ENCODE data around the gene PANK4.
"Not testable (repeated sequence)": the region's sequence is repeated elsewhere in the genome, so short reads cannot be mapped to it uniquely, and the experiment has no call there.

The PANK4 gene

GRCh38 chr1:2556678-2557481 lies 30.5 kb upstream of the PANK4 start:
- H3K4me3 ChIP-seq (ENCODE audit: low read depth, low read length), result peak overlapping the region; percentile 54
- no peak for TF ChIP-seq CTCF (IDR thresholded peaks at IDR 0.05; ENCODE audit: low read depth, low read length)

- peak; percentile 12; the same call in 1 of the 2 replicates for TF ChIP-seq CTCF (IDR thresholded peaks at IDR 0.05; ENCODE audit: low read depth, low read length)
- peak within 1 kb of the TSS; percentile 54 for H3K4me3 ChIP-seq (ENCODE audit: low read depth, low read length)
Observed at GRCh38 chr1:2556277-2556677, 29.9 kb upstream of the PANK4 start, which contains the start of gene TNFRSF14. TNFRSF14 (plus strand) TSS chr1:2556371; CDS start chr1:2556665, 294 bp downstream.

- peak overlapping the region; percentile 54 for H3K4me3 ChIP-seq (ENCODE audit: low read depth, low read length)
- TF ChIP-seq CTCF (IDR thresholded peaks at IDR 0.05; ENCODE audit: low read depth, low read length), result no peak
Observed at GRCh38 chr1:2555634-2556276, 29.4 kb upstream of the PANK4 start.

- peak; percentile 23; the same call in 1 of the 2 replicates for TF ChIP-seq CTCF (IDR thresholded peaks at IDR 0.05; ENCODE audit: low read depth, low read length)
- H3K4me3 ChIP-seq (ENCODE audit: low read depth, low read length), result no peak overlapping the region
Observed at GRCh38 chr1:2554621-2555387, 28.4 kb upstream of the PANK4 start.

- H3K4me3 ChIP-seq (ENCODE audit: low read depth, low read length), result no peak overlapping the region
- no peak for TF ChIP-seq CTCF (IDR thresholded peaks at IDR 0.05; ENCODE audit: low read depth, low read length)
Observed at GRCh38 chr1:2553871-2554620, 27.6 kb upstream of the PANK4 start.

- H3K4me3 ChIP-seq (ENCODE audit: low read depth, low read length), result not testable (repeated sequence)
Observed at GRCh38 chr1:2553076-2553475, 26.7 kb upstream of the PANK4 start.

- TF ChIP-seq CTCF (IDR thresholded peaks at IDR 0.05; ENCODE audit: low read depth, low read length), result no peak
Observed at GRCh38 chr1:2552189-2552588, 25.8 kb upstream of the PANK4 start.

GRCh38 chr1:2551544-2551943 lies 25.1 kb upstream of the PANK4 start:
- not testable (repeated sequence) for H3K4me3 ChIP-seq (ENCODE audit: low read depth, low read length)

More at GRCh38 chr1:2552189-2552588, 25.8 kb upstream of the PANK4 start:
- no peak overlapping the region for H3K4me3 ChIP-seq (ENCODE audit: low read depth, low read length)

- not testable (repeated sequence) for H3K4me3 ChIP-seq (ENCODE audit: low read depth, low read length)
Observed at GRCh38 chr1:2550309-2550861, 24.0 kb upstream of the PANK4 start.

- H3K4me3 ChIP-seq (ENCODE audit: low read depth, low read length), result not testable (repeated sequence)
Observed at GRCh38 chr1:2549367-2550029, 23.1 kb upstream of the PANK4 start.

Measured in WI38 (cell line).